HG02970 (cell line): Measurements from ENCODE around the gene C2orf74.

Experiments
- ATAC-seq: cut with Tn5 transposase; IDR thresholded peaks from one replicate; pipeline ENCODE4 v1.9.1; 2021; ENCODE audit warnings: mild to moderate bottlenecking, moderate library complexity, moderate number of reproducible peaks; ENCODE audit not compliant: unreplicated experiment, low FRiP score

C2orf74 gene

GRCh38 chr2:61210332-61210981 lies 48.5 kb downstream of the C2orf74 start:
- ATAC-seq, result no peak

- ATAC-seq, result no peak
Measured at GRCh38 chr2:61214171-61214570, 52.2 kb downstream of the C2orf74 start.
